GM23338 (cell line): Measurements from ENCODE around the gene CCDC69. TPM values are rescaled to one million over a fixed set of nuclear protein-coding genes. Genes with fewer than 3 reads are reported as not detected.

Experiments used
- ATAC-seq: fragments of 200-7000 bp; cut with Tn5 transposase; 3 replicates; pipeline ENCODE4 v1.9.1; 2020
- DNase-seq: peaks from one replicate; pipeline ENCODE4 v3.0.0-alpha.2; 2015; ENCODE audit warnings: low spot score
- H2AFZ ChIP-seq: fragments of 200-600 bp; sonication (generic); 2 replicates; pipeline ENCODE4 v1.8.0; 2016; ENCODE audit warnings: antibody characterized with exemption, mild to moderate bottlenecking, moderate library complexity
- H3F3A ChIP-seq: fragments of 200-600 bp; sonication (generic); replicated peaks from 2 replicates; pipeline ENCODE4 v1.8.0; 2017; ENCODE audit warnings: antibody characterized with exemption, mixed run types, low read depth
- H3K27ac ChIP-seq: fragments of 200-600 bp; sonication (generic); 2 replicates; pipeline ENCODE4 v1.6.1; 2016; ENCODE audit warnings: low read depth
- H3K27me3 ChIP-seq: fragments of 200-600 bp; sonication (generic); 2 replicates; pipeline ENCODE4 v1.8.0; 2016; ENCODE audit warnings: mild to moderate bottlenecking, mixed run types, moderate library complexity; ENCODE audit not compliant: insufficient read depth
- H3K36me3 ChIP-seq: fragments of 200-600 bp; sonication (generic); 2 replicates; pipeline ENCODE4 v1.8.0; 2016; ENCODE audit warnings: mild to moderate bottlenecking; ENCODE audit not compliant: insufficient read depth
- H3K4me1 ChIP-seq: fragments of 200-600 bp; sonication (generic); 2 replicates; pipeline ENCODE4 v1.8.0; 2016; ENCODE audit warnings: mild to moderate bottlenecking, moderate library complexity; ENCODE audit not compliant: insufficient read depth
- H3K4me2 ChIP-seq: fragments of 200-600 bp; sonication (generic); 2 replicates; pipeline ENCODE4 v1.7.1; 2017; ENCODE audit warnings: mixed run types
- H3K4me3 ChIP-seq: fragments of 200-600 bp; sonication (generic); 2 replicates; pipeline ENCODE4 v1.6.1; 2016; ENCODE audit warnings: mixed run types
- H3K79me2 ChIP-seq: fragments of 200-600 bp; sonication (generic); replicated peaks from 2 replicates; pipeline ENCODE4 v1.8.0; 2017; ENCODE audit warnings: mild to moderate bottlenecking; ENCODE audit not compliant: insufficient read depth
- H3K9me2 ChIP-seq: fragments of 200-600 bp; sonication (generic); 2 replicates; pipeline ENCODE4 v1.8.0; 2017; ENCODE audit not compliant: insufficient read depth
- H4K20me1 ChIP-seq: fragments of 200-600 bp; sonication (generic); replicated peaks from 2 replicates; pipeline ENCODE4 v1.8.0; 2017; ENCODE audit warnings: mild to moderate bottlenecking; ENCODE audit not compliant: insufficient read depth
- H3K27ac Mint-ChIP-seq: 2 replicates; pipeline ENCODE4 v1.8.0; 2020; ENCODE audit warnings: inconsistent platforms, mild to moderate bottlenecking, moderate library complexity, mixed read lengths
- H3K27me3 Mint-ChIP-seq: 3 replicates; pipeline ENCODE4 v1.8.0; 2022; ENCODE audit warnings: low read depth, mild to moderate bottlenecking, moderate library complexity, mixed read lengths, inconsistent platforms; ENCODE audit not compliant: insufficient read depth, poor library complexity
- H3K36me3 Mint-ChIP-seq: 3 replicates; pipeline ENCODE4 v1.8.0; 2021; ENCODE audit warnings: low read depth, mild to moderate bottlenecking, inconsistent platforms, moderate library complexity, mixed read lengths
- H3K4me1 Mint-ChIP-seq: 3 replicates; pipeline ENCODE4 v1.8.0; 2020; ENCODE audit warnings: mild to moderate bottlenecking, inconsistent platforms, mixed read lengths
- H3K4me3 Mint-ChIP-seq: 3 replicates; pipeline ENCODE4 v1.8.0; 2021; ENCODE audit warnings: moderate library complexity, mild to moderate bottlenecking, inconsistent platforms, mixed read lengths
- H3K9me3 Mint-ChIP-seq: 3 replicates; pipeline ENCODE4 v1.8.0; 2020; ENCODE audit warnings: moderate library complexity, mild to moderate bottlenecking, inconsistent platforms, mixed read lengths
- CREB1 ChIP-seq: fragments of 250-450 bp; sonication (Bioruptor Pico); IDR thresholded peaks from 2 replicates; pipeline ENCODE4 v1.5.0; 2020; ENCODE audit warnings: low read depth, mild to moderate bottlenecking, moderate library complexity
- EZH2 ChIP-seq: fragments of 200-600 bp; sonication (generic); IDR thresholded peaks from one replicate; pipeline ENCODE4 v1.8.0; 2017; ENCODE audit warnings: antibody characterized with exemption, mild to moderate bottlenecking, low read depth; ENCODE audit not compliant: unreplicated experiment
- NANOG ChIP-seq: IDR thresholded peaks from 2 replicates; pipeline ENCODE4 v1.6.1; 2016; ENCODE audit warnings: antibody characterized with exemption, borderline replicate concordance
- POLR2AphosphoS5 ChIP-seq: IDR thresholded peaks from 2 replicates; pipeline ENCODE4 v1.6.1; 2016; ENCODE audit warnings: antibody characterized with exemption, low read depth
- STAT1 ChIP-seq: IDR thresholded peaks from one replicate; pipeline ENCODE4 v1.6.1; 2016; ENCODE audit warnings: antibody characterized with exemption; ENCODE audit not compliant: unreplicated experiment
- ZNF114 ChIP-seq: fragments of 250-450 bp; sonication (Bioruptor Pico); IDR thresholded peaks from 2 replicates; pipeline ENCODE4 v1.5.0; 2020; ENCODE audit warnings: mild to moderate bottlenecking, moderate library complexity
- ZNF331 ChIP-seq: fragments of 250-450 bp; sonication (Bioruptor Pico); IDR thresholded peaks from 2 replicates; pipeline ENCODE4 v1.5.0; 2020; ENCODE audit warnings: low read depth, mild to moderate bottlenecking, moderate library complexity
- ZNF462 ChIP-seq: fragments of 250-450 bp; sonication (Bioruptor Pico); IDR thresholded peaks from 2 replicates; pipeline ENCODE4 v1.5.0; 2020; ENCODE audit warnings: mild to moderate bottlenecking, moderate library complexity
- polyA plus RNA-seq: library from polyadenylated mRNA; unstranded; fragments of >200 nt; fragmentation: Nextera tagmentation; extraction: Ambion mirVana; gene quantifications from 2 replicates; pipeline ENCODE4 v1.2.1, GENCODE V29; 2016
- total RNA-seq: library from RNA; depleted of rRNA; stranded (reverse); fragments of >200 nt; shearing (Covaris generic); gene quantifications from 2 replicates; pipeline ENCODE4 v1.2.3, GENCODE V29; 2014
- TF ChIP-seq, protein P1 (sequence below): IDR thresholded peaks from one replicate; pipeline ENCODE4 v1.6.1; 2018; ENCODE audit warnings: antibody characterized with exemption; ENCODE audit not compliant: unreplicated experiment
- TF ChIP-seq, protein P2 (sequence below), 2 experiments: fragments of 200-600 bp in 1 of 2; sonication (generic) in 1 of 2; conservative IDR thresholded peaks; 2 replicates each; pipeline versions ENCODE4 v1.5.1 to v1.6.1; 2016 to 2017; ENCODE audit warnings: antibody characterized with exemption in 2 of 2, low read depth in 2 of 2, mild to moderate bottlenecking in 2 of 2, moderate library complexity in 1 of 2
- TF ChIP-seq, protein P3 (sequence below): IDR thresholded peaks from 2 replicates; pipeline ENCODE4 v1.6.1; 2016; ENCODE audit warnings: antibody characterized with exemption

Gene CCDC69
- total and polyA plus RNA-seq, 2 experiments from 2014 or later = 2.7 to 5.3 TPM

DNA sequence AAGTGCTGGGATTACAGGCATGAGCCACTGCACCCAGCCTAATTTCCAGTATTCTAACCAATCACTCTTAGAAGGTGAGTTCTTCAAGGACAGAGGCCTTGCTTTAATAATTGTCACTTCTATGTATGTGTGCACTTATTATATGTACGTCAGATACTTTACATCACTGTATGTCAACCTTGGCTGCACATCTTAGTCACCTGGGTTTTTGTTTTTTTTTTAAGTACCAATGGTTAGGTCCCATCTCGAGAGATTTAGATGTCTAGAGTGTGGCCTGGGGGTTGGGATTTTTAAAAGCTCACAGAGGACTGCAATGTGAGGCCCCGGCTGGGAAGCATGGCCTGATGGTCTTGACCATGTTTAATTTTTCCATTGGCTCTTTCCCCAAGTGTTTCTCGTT lies 19.2 kb upstream of the CCDC69 start:
- H3K9me3 Mint-ChIP-seq = no peaks in the 10 kb centered on the region; the same call in 2 of the 3 replicates
- DNase-seq (no peak), ATAC-seq (no peak)
- no peak overlapping the region for H3K27ac Mint-ChIP-seq
- no peaks in the 10 kb centered on the region for H3K36me3 Mint-ChIP-seq
- TF ChIP-seq EZH2 = no peak
- no peak for TF ChIP-seq POLR2AphosphoS5
- TF ChIP-seq, protein P1, sequence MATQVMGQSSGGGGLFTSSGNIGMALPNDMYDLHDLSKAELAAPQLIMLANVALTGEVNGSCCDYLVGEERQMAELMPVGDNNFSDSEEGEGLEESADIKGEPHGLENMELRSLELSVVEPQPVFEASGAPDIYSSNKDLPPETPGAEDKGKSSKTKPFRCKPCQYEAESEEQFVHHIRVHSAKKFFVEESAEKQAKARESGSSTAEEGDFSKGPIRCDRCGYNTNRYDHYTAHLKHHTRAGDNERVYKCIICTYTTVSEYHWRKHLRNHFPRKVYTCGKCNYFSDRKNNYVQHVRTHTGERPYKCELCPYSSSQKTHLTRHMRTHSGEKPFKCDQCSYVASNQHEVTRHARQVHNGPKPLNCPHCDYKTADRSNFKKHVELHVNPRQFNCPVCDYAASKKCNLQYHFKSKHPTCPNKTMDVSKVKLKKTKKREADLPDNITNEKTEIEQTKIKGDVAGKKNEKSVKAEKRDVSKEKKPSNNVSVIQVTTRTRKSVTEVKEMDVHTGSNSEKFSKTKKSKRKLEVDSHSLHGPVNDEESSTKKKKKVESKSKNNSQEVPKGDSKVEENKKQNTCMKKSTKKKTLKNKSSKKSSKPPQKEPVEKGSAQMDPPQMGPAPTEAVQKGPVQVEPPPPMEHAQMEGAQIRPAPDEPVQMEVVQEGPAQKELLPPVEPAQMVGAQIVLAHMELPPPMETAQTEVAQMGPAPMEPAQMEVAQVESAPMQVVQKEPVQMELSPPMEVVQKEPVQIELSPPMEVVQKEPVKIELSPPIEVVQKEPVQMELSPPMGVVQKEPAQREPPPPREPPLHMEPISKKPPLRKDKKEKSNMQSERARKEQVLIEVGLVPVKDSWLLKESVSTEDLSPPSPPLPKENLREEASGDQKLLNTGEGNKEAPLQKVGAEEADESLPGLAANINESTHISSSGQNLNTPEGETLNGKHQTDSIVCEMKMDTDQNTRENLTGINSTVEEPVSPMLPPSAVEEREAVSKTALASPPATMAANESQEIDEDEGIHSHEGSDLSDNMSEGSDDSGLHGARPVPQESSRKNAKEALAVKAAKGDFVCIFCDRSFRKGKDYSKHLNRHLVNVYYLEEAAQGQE = no peak
- TF ChIP-seq, protein P2, sequence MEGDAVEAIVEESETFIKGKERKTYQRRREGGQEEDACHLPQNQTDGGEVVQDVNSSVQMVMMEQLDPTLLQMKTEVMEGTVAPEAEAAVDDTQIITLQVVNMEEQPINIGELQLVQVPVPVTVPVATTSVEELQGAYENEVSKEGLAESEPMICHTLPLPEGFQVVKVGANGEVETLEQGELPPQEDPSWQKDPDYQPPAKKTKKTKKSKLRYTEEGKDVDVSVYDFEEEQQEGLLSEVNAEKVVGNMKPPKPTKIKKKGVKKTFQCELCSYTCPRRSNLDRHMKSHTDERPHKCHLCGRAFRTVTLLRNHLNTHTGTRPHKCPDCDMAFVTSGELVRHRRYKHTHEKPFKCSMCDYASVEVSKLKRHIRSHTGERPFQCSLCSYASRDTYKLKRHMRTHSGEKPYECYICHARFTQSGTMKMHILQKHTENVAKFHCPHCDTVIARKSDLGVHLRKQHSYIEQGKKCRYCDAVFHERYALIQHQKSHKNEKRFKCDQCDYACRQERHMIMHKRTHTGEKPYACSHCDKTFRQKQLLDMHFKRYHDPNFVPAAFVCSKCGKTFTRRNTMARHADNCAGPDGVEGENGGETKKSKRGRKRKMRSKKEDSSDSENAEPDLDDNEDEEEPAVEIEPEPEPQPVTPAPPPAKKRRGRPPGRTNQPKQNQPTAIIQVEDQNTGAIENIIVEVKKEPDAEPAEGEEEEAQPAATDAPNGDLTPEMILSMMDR (conservative IDR thresholded peaks at IDR 0.05; ENCODE audit: low read depth in 2 of 2) = no peak
- TF ChIP-seq, protein P3, sequence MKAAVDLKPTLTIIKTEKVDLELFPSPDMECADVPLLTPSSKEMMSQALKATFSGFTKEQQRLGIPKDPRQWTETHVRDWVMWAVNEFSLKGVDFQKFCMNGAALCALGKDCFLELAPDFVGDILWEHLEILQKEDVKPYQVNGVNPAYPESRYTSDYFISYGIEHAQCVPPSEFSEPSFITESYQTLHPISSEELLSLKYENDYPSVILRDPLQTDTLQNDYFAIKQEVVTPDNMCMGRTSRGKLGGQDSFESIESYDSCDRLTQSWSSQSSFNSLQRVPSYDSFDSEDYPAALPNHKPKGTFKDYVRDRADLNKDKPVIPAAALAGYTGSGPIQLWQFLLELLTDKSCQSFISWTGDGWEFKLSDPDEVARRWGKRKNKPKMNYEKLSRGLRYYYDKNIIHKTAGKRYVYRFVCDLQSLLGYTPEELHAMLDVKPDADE = no peak
- no peak for TF ChIP-seq STAT1
- no peak for TF ChIP-seq ZNF331 (CRISPR knock-in tag)
- no peak for TF ChIP-seq ZNF114 (CRISPR knock-in tag)
- no peak for TF ChIP-seq NANOG
- TF ChIP-seq CREB1 (CRISPR knock-in tag) = no peak
- no peak for TF ChIP-seq ZNF462
- Histone ChIP-seq H3K4me2 (no peak overlapping the region), H3K4me1 (peaks cover 18% of the 10 kb centered on the region), H3F3A (no peaks in the 10 kb centered on the region), H3K4me3 (no peak overlapping the region), H3K36me3 (no peaks in the 10 kb centered on the region), H3K9me2 (no peaks in the 10 kb centered on the region), H4K20me1 (no peaks in the 10 kb centered on the region), H2AFZ (no peak overlapping the region), H3K27me3 (no peaks in the 10 kb centered on the region), H3K79me2 (no peaks in the 10 kb centered on the region), H3K27ac (no peak overlapping the region)
- no peak overlapping the region for H3K4me3 Mint-ChIP-seq
- H3K27me3 Mint-ChIP-seq = peaks cover 7% of the 10 kb centered on the region
- H3K4me1 Mint-ChIP-seq = peaks cover 28% of the 10 kb centered on the region
